Muscle layer of duodenum (tissue), 2 donors: Measurements from ENCODE around the gene NAT8L.

Experiments
- H3K27ac ChIP-seq: one replicate; pipeline ENCODE4 v1.7.0; 2013; ENCODE audit warnings: mild to moderate bottlenecking, low read length
- H3K27me3 ChIP-seq: one replicate; pipeline ENCODE4 v1.7.0; 2013; ENCODE audit warnings: low read depth, mild to moderate bottlenecking, control low read depth, low read length
- H3K36me3 ChIP-seq, 2 donors: one replicate each; pipeline ENCODE4 v1.7.0; 2013; ENCODE audit warnings: low read length in 2 of 2, control low read depth in 1 of 2, mild to moderate bottlenecking in 1 of 2; ENCODE audit not compliant: insufficient read depth in 2 of 2, control insufficient read depth in 1 of 2
- H3K4me1 ChIP-seq, 2 donors: one replicate each; pipeline ENCODE4 v1.7.0; 2013; ENCODE audit warnings: low read length in 2 of 2, mild to moderate bottlenecking in 2 of 2, control low read depth in 1 of 2, moderate library complexity in 1 of 2; ENCODE audit not compliant: insufficient read depth in 2 of 2, control insufficient read depth in 1 of 2
- H3K4me3 ChIP-seq, 2 donors: one replicate each; pipeline ENCODE4 v1.7.0; 2013; ENCODE audit warnings: low read length in 2 of 2, low read depth in 1 of 2, mild to moderate bottlenecking in 1 of 2
- H3K9me3 ChIP-seq, 2 donors: one replicate each; pipeline ENCODE4 v1.7.0; 2013; ENCODE audit warnings: low read length in 2 of 2, control low read depth in 1 of 2, mild to moderate bottlenecking in 1 of 2; ENCODE audit not compliant: control insufficient read depth in 1 of 2
- donor health status: healthy.

The NAT8L gene

DNA sequence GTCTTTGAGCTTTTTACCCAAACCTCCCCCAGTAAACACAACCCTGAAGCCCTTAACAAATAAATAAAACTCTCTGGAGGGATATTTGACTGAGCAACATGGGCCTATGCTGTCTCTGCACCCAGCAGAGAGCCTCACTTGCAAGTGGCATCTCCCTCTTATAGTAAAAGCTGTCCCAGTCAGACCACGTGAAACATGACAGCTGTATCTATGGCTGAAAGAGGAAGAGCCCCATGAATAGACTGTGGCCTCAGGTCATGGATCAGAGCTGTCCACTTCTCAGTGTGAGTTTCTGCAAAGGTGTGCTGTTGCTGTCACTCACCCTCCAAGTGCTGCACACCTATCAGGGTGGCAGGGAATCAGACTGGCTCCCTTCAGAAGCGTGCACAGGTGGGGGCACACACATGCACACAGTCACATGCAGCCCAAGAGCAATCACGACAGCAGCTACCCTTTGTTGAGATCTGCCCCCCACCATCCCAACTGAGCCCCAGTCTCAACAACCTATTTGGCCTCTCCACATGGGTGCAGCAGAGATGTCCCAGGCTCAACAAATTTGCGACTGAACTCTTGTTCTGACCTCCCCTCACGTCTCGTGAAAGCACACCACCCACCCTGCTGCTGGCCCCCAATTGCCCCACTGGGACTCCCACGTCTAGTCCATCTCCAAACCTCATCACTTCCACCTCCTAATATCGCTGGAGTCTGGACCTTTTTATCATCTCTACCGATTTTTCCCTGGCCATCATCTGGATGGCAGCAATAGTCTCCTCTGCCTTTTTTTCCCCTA is 45.6 kb downstream of the NAT8L start:
- H3K9me3 ChIP-seq, result peaks cover 9 to 30% of the 10 kb centered on the region in 2 donors
- no peak overlapping the region for H3K4me3 ChIP-seq
- H3K36me3 ChIP-seq, result no peaks in the 10 kb centered on the region
- no peak overlapping the region for H3K27ac ChIP-seq
- H3K27me3 ChIP-seq, result no peaks in the 10 kb centered on the region
- no peaks in the 10 kb centered on the region for H3K4me1 ChIP-seq

DNA sequence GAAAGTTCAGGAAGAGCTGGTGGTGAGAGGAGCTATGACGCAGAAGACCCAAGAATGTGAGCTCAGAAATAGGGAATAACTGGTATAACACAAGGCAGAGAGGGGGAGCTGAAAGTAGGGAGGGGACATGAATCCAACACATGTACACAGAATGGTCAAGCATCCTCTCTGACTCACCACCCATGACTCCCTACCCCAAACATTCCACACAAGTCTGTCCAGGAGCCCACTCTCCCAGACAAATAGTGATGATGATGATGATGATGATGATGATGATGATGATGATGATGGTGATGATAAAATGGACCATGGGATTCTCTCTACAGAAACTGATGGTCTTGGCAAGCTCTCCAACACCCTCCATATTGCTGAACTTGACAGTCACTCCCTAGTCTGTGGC is 46.4 kb downstream of the NAT8L start:
- H3K27me3 ChIP-seq, result no peaks in the 10 kb centered on the region
- H3K9me3 ChIP-seq, result peaks cover 9 to 30% of the 10 kb centered on the region in 2 donors
- H3K4me1 ChIP-seq, result no peaks in the 10 kb centered on the region
- no peak overlapping the region for H3K27ac ChIP-seq
- H3K4me3 ChIP-seq, result no peak overlapping the region
- H3K36me3 ChIP-seq, result no peaks in the 10 kb centered on the region

GRCh38 chr4:2116687-2117400 is 57.7 kb downstream of the NAT8L start:
- Histone ChIP-seq H3K4me3 (no peak overlapping the region), H3K27ac (no peak overlapping the region), H3K27me3 (no peaks in the 10 kb centered on the region), H3K4me1 (no peaks in the 10 kb centered on the region), H3K36me3 (no peaks in the 10 kb centered on the region), H3K9me3 (no peaks in the 10 kb centered on the region)
